ENCODE results near the gene TXK. TPM values are rescaled to one million over a fixed set of nuclear protein-coding genes. Genes with fewer than 3 reads are reported as not detected.
A peak's percentile ranks its signal among the peaks of the same experiment; 100 is the strongest.

TXK gene
- total RNA-seq, 4 donors from 2014 or later = 2.6 to 10.0 (median 6.8) TPM

- no peak for TF ChIP-seq POLR2AphosphoS5 (IDR thresholded peaks at IDR 0.05)
- no peak for TF ChIP-seq EP300 (IDR thresholded peaks at IDR 0.05; ENCODE audit: low read depth)
- DNase-seq = peak; percentile 39
- H3K9me3 ChIP-seq = no peaks in the 10 kb centered on the region
- no peaks in the 10 kb centered on the region for H3K36me3 ChIP-seq
- H3K27me3 ChIP-seq = peaks cover 16% of the 10 kb centered on the region
- intact Hi-C loops (cut with DNase I; ENCODE audit: low total_unique reads) = no loop called here
- H3K27ac ChIP-seq = no peak overlapping the region
- 25 to 57% methylated on average over 1 to 3 of the region's 3 CpGs for WGBS, 2 donors (ENCODE audit: low coverage in 1 of 2)
- peaks cover 0 to 23% (median 13%) of the 10 kb centered on the region in 4 donors for H3K4me1 ChIP-seq
- H3K4me3 ChIP-seq = no peak overlapping the region
- in situ Hi-C loops (cut with MboI; ENCODE audit: low pct_ligation_motif_present in 1 of 4, low pct_unique_long_range_greater_than_20kb in 1 of 4, low sequenced_read_pairs in 3 of 4) = no loop called here
Measured at GRCh38 chr4:48047421-48047844, 86.6 kb downstream of the TXK start.

- peaks cover 0 to 37% (median 15%) of the 10 kb centered on the region in 4 donors for H3K4me1 ChIP-seq
- H3K9me3 ChIP-seq = no peaks in the 10 kb centered on the region
- no peak overlapping the region for H3K4me3 ChIP-seq
- no peak for TF ChIP-seq CTCF (IDR thresholded peaks at IDR 0.05)
- TF ChIP-seq POLR2A (IDR thresholded peaks at IDR 0.05) = no peak
- H3K27me3 ChIP-seq = peaks cover 16% of the 10 kb centered on the region
- in situ Hi-C loops (cut with MboI; ENCODE audit: low pct_ligation_motif_present in 1 of 4, low pct_unique_long_range_greater_than_20kb in 1 of 4, low sequenced_read_pairs in 3 of 4) = no loop called here
- H3K36me3 ChIP-seq = no peaks in the 10 kb centered on the region
- intact Hi-C loops (cut with DNase I; ENCODE audit: low total_unique reads) = no loop called here
- DNase-seq = no peak
- H3K27ac ChIP-seq = no peak overlapping the region
- WGBS, 2 donors (ENCODE audit: low coverage in 1 of 2) = 28 to 36% methylated on average over 3 of the region's 3 CpGs
Measured at GRCh38 chr4:48046059-48046458, 88.0 kb downstream of the TXK start.

GRCh38 chr4:48044298-48044697, 89.8 kb downstream of the TXK start:
- in situ Hi-C loops (cut with MboI; ENCODE audit: low pct_ligation_motif_present in 1 of 4, low pct_unique_long_range_greater_than_20kb in 1 of 4, low sequenced_read_pairs in 3 of 4) = no loop called here
- Histone ChIP-seq H3K27me3 (peaks cover 16% of the 10 kb centered on the region), H3K4me3 (no peak overlapping the region), H3K4me1 (peaks cover 0 to 41% (median 15%) of the 10 kb centered on the region in 4 donors), H3K36me3 (no peaks in the 10 kb centered on the region), H3K27ac (no peak overlapping the region), H3K9me3 (no peaks in the 10 kb centered on the region)
- WGBS, 2 donors (ENCODE audit: low coverage in 1 of 2) = 67 to 81% methylated on average over 2 of the region's 2 CpGs
- TF ChIP-seq POLR2AphosphoS5 (IDR thresholded peaks at IDR 0.05) = no peak
- TF ChIP-seq EP300 (IDR thresholded peaks at IDR 0.05; ENCODE audit: low read depth) = no peak
- no peak for TF ChIP-seq CTCF (IDR thresholded peaks at IDR 0.05)
- TF ChIP-seq POLR2A (IDR thresholded peaks at IDR 0.05) = no peak
- DNase-seq = no peak
- intact Hi-C loops (cut with DNase I; ENCODE audit: low total_unique reads) = no loop called here

- in situ Hi-C loops (cut with MboI; ENCODE audit: low pct_ligation_motif_present in 1 of 4, low pct_unique_long_range_greater_than_20kb in 1 of 4, low sequenced_read_pairs in 3 of 4) = no loop called here
Measured at GRCh38 chr4:48043504-48043903, 90.5 kb downstream of the TXK start.

More at GRCh38 chr4:48043504-48043903, 90.5 kb downstream of the TXK start:
- no peaks in the 10 kb centered on the region for H3K9me3 ChIP-seq
- no peak for TF ChIP-seq POLR2AphosphoS5 (IDR thresholded peaks at IDR 0.05)
- TF ChIP-seq EP300 (IDR thresholded peaks at IDR 0.05; ENCODE audit: low read depth) = no peak
- no peak for TF ChIP-seq POLR2A (IDR thresholded peaks at IDR 0.05)
- TF ChIP-seq CTCF (IDR thresholded peaks at IDR 0.05) = no peak
- DNase-seq = no peak
- peaks cover 16% of the 10 kb centered on the region for H3K27me3 ChIP-seq
- H3K4me3 ChIP-seq = no peak overlapping the region
- 83 to 89% methylated on average over 2 of the region's 2 CpGs for WGBS, 2 donors (ENCODE audit: low coverage in 1 of 2)
- H3K4me1 ChIP-seq = peaks cover 0 to 47% (median 15%) of the 10 kb centered on the region in 4 donors
- intact Hi-C loops (cut with DNase I; ENCODE audit: low total_unique reads) = no loop called here
- H3K36me3 ChIP-seq = no peaks in the 10 kb centered on the region
- H3K27ac ChIP-seq = peak overlapping the region in 1 of 4 donors; percentile 10
